Right lobe of liver (tissue), 4 donors: ENCODE data around the gene SYNE1.

Experiments
- POLR2A ChIP-seq: fragments of 450-650 bp; IDR thresholded peaks from one replicate; pipeline ENCODE4 v1.6.1; 2017; ENCODE audit warnings: antibody characterized with exemption, mild to moderate bottlenecking
- TF ChIP-seq, protein P1 (sequence below), 4 donors: fragments of 200-600 bp in 3 of 4; fragments of 450-650 bp in 1 of 4; IDR thresholded peaks; one replicate each; pipeline versions ENCODE4 v1.5.1 to v1.8.0; 2016 to 2022; ENCODE audit warnings: antibody characterized with exemption in 4 of 4, mild to moderate bottlenecking in 2 of 4
- donor health status: DM: no; HTN: no; CAD: no.
- donor health status: DM: no; HTN: no; CAD: no.
- donor health status: DM: no; HTN: yes; CAD: no.

GRCh38 chr6:152642578-152643375 lies 5.6 kb upstream of the SYNE1 start:
- TF ChIP-seq, protein P1, sequence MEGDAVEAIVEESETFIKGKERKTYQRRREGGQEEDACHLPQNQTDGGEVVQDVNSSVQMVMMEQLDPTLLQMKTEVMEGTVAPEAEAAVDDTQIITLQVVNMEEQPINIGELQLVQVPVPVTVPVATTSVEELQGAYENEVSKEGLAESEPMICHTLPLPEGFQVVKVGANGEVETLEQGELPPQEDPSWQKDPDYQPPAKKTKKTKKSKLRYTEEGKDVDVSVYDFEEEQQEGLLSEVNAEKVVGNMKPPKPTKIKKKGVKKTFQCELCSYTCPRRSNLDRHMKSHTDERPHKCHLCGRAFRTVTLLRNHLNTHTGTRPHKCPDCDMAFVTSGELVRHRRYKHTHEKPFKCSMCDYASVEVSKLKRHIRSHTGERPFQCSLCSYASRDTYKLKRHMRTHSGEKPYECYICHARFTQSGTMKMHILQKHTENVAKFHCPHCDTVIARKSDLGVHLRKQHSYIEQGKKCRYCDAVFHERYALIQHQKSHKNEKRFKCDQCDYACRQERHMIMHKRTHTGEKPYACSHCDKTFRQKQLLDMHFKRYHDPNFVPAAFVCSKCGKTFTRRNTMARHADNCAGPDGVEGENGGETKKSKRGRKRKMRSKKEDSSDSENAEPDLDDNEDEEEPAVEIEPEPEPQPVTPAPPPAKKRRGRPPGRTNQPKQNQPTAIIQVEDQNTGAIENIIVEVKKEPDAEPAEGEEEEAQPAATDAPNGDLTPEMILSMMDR (IDR thresholded peaks at IDR 0.05), result peak; percentile 41 to 69 (median 54)
- no peak for TF ChIP-seq POLR2A
